NCI-H2029 treated with DMSO at 0.1 percent for 48 hours (cell line): Measurements from ENCODE around the gene SV2B.
A peak's percentile ranks its signal among the peaks of the same experiment; 100 is the strongest.

Experiments
- DNase-seq: peaks from one replicate; lab custom pipeline; 2025; lab: John Stamatoyannopoulos, UW

The SV2B gene

GRCh38 chr15:91136386-91136923 lies 36.4 kb downstream of the SV2B start:
- DNase-seq, result no peak

- no peak for DNase-seq
Observed at GRCh38 chr15:91140601-91141000, 40.5 kb downstream of the SV2B start.

- no peak for DNase-seq
Observed at GRCh38 chr15:91141097-91141496, 41.0 kb downstream of the SV2B start.

GRCh38 chr15:91142106-91142744 lies 42.2 kb downstream of the SV2B start:
- DNase-seq, result no peak

- DNase-seq, result no peak
Observed at GRCh38 chr15:91142946-91143345, 42.9 kb downstream of the SV2B start.

- DNase-seq, result no peak
Observed at GRCh38 chr15:91146728-91147127, 46.7 kb downstream of the SV2B start.

- no peak for DNase-seq
Observed at GRCh38 chr15:91148243-91148642, 48.2 kb downstream of the SV2B start.

- DNase-seq, result no peak
Observed at GRCh38 chr15:91150502-91151160, 50.6 kb downstream of the SV2B start.

- no peak for DNase-seq
Observed at GRCh38 chr15:91151781-91152563, 51.9 kb downstream of the SV2B start.

GRCh38 chr15:91152896-91153581 lies 53.0 kb downstream of the SV2B start:
- no peak for DNase-seq

- no peak for DNase-seq
Observed at GRCh38 chr15:91153954-91154353, 53.9 kb downstream of the SV2B start.

- no peak for DNase-seq
Observed at GRCh38 chr15:91156175-91156726, 56.2 kb downstream of the SV2B start.

GRCh38 chr15:91158415-91159394 lies 58.6 kb downstream of the SV2B start:
- no peak for DNase-seq

GRCh38 chr15:91165850-91166249 lies 65.8 kb downstream of the SV2B start:
- DNase-seq, result no peak

GRCh38 chr15:91168457-91168856 lies 68.4 kb downstream of the SV2B start:
- no peak for DNase-seq

GRCh38 chr15:91171334-91171733 lies 71.3 kb downstream of the SV2B start:
- DNase-seq, result no peak

GRCh38 chr15:91182101-91182500 lies 82.0 kb downstream of the SV2B start:
- DNase-seq, result no peak

GRCh38 chr15:91183596-91183995 lies 83.5 kb downstream of the SV2B start:
- DNase-seq, result peak; percentile 4

GRCh38 chr15:91184441-91184840 lies 84.4 kb downstream of the SV2B start:
- DNase-seq, result no peak

- peak; percentile 7 for DNase-seq
Observed at GRCh38 chr15:91186904-91187656, 87.0 kb downstream of the SV2B start.
